Activated CD8-positive, alpha-beta T cell treated with anti-CD3 and anti-CD28 coated beads for 36 hours (primary cell): ENCODE results near the gene TTYH3. TPM values are rescaled to one million over a fixed set of nuclear protein-coding genes. Genes with fewer than 3 reads are reported as not detected.

Experiments
- ATAC-seq: fragments of 200-7000 bp; cut with Tn5 transposase; one replicate; pipeline ENCODE4 v1.10.0; 2021; ENCODE audit warnings: mild to moderate bottlenecking, moderate library complexity
- CTCF ChIA-PET: fragments of 350-600 bp; sonication (Branson Sonifier 250); formaldehyde crosslinking; loops from one replicate; lab custom pipeline; 2021; ENCODE audit warnings: antibody characterized with exemption; lab: Charles Lee
- POLR2A ChIA-PET: fragments of 350-600 bp; sonication (Branson Sonifier 250); formaldehyde crosslinking; loops from one replicate; lab custom pipeline; 2021; ENCODE audit warnings: antibody characterized with exemption; lab: Charles Lee
- DNase-seq: peaks from one replicate; pipeline ENCODE4 v3.0.0-alpha.2; 2020
- H3K27ac Mint-ChIP-seq: one replicate; pipeline ENCODE4 v1.8.0; 2021; ENCODE audit warnings: mild to moderate bottlenecking, mixed read lengths
- H3K27me3 Mint-ChIP-seq: one replicate; pipeline ENCODE4 v1.8.0; 2021; ENCODE audit warnings: mixed read lengths
- H3K36me3 Mint-ChIP-seq: one replicate; pipeline ENCODE4 v1.8.0; 2021; ENCODE audit warnings: low read depth, mixed read lengths
- H3K4me1 Mint-ChIP-seq: one replicate; pipeline ENCODE4 v1.8.0; 2021; ENCODE audit warnings: low read depth, mixed read lengths
- H3K4me3 Mint-ChIP-seq: one replicate; pipeline ENCODE4 v1.8.0; 2021; ENCODE audit warnings: mild to moderate bottlenecking, moderate library complexity, mixed read lengths
- H3K9me3 Mint-ChIP-seq: one replicate; pipeline ENCODE4 v1.8.0; 2021; ENCODE audit warnings: mixed read lengths
- CTCF ChIP-seq: fragments of 200-600 bp; IDR thresholded peaks from one replicate; pipeline ENCODE4 v1.8.0; 2022; ENCODE audit warnings: antibody characterized with exemption, mild to moderate bottlenecking
- intact Hi-C: fragments of 100-400 bp; cut with micrococcal nuclease; formaldehyde crosslinking; loops from one replicate; pipeline ENCODE4 v1.10.0; 2022
- total RNA-seq, 2 experiments: library from RNA; stranded (reverse); gene quantifications; one replicate each; pipeline ENCODE4 v1.2.3, GENCODE V29; 2021

Gene TTYH3
- total RNA-seq, 2 experiments from 2014 or later: 30.3 to 32.3 TPM

- no peak overlapping the region for H3K4me3 Mint-ChIP-seq
- ChIA-PET CTCF (no interaction called here), POLR2A (no interaction called here)
- ATAC-seq (no peak), DNase-seq (no peak)
- H3K27me3 Mint-ChIP-seq: no peaks in the 10 kb centered on the region
- H3K36me3 Mint-ChIP-seq: no peaks in the 10 kb centered on the region
- H3K27ac Mint-ChIP-seq: no peak overlapping the region
- H3K9me3 Mint-ChIP-seq: no peaks in the 10 kb centered on the region
- intact Hi-C loops: no loop called here
- no peak for TF ChIP-seq CTCF
- no peaks in the 10 kb centered on the region for H3K4me1 Mint-ChIP-seq
Observed at GRCh38 chr7:2617325-2617905, 14.4 kb upstream of the TTYH3 start.

GRCh38 chr7:2619116-2619515 lies 12.7 kb upstream of the TTYH3 start:
- H3K36me3 Mint-ChIP-seq: no peaks in the 10 kb centered on the region
- ChIA-PET POLR2A (interaction anchor here (1.2 kb wide), 1 partner anchor 14 kb away, joined by 5 read pairs; no protein-coding TSS in a partner anchor), CTCF (interaction anchor here (1.0 to 1.4 kb wide), 2 partner anchors 10 to 135 kb away, joined by 3 to 6 read pairs; no protein-coding TSS in a partner anchor)
- no peak overlapping the region for H3K4me3 Mint-ChIP-seq
- no peaks in the 10 kb centered on the region for H3K27me3 Mint-ChIP-seq
- no peaks in the 10 kb centered on the region for H3K9me3 Mint-ChIP-seq
- no peaks in the 10 kb centered on the region for H3K4me1 Mint-ChIP-seq
- ATAC-seq (no peak), DNase-seq (no peak)
- no peak for TF ChIP-seq CTCF
- no peak overlapping the region for H3K27ac Mint-ChIP-seq
- intact Hi-C loops: no loop called here

DNA sequence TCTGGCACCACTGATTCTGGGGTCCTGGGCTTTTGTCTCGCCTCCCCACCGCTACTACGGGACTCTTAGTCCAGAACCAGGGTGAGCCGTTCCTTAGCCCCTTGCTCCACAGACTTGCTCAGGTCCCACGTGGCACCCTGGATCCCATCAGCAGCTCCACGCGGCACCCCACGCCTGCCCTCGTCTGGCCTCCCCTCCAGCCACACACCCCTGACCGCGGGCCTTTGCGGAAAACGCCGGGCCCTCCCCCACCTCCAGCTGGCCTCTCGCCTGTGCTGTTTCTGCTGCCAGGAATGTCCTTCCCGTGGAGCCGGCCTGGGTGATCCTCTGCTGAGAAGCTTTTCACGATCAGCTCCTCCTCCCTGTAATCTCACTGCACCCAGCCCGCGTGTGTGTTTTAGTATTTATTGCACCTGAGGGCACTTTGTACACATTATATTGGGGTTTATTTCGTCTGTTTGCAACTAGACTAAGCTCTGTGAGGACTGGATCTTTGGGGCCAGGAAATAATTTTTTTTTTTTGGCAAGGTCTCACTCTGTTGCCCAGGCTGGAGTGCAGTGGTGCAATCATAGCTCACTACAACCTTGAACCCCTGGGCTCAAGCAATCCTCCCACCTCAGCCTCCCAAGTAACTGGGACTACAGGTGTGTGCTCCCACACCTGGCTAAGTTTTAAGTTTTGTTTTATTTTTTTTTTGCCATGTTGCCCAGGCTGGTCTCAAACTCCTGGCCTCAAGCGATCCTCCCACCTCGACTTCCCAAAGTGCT lies 10.5 kb upstream of the TTYH3 start:
- ChIA-PET CTCF (no interaction called here), POLR2A (no interaction called here)
- no peak overlapping the region for H3K27ac Mint-ChIP-seq
- H3K4me3 Mint-ChIP-seq: no peak overlapping the region
- no peak for DNase-seq
- intact Hi-C loops: no loop called here
- no peaks in the 10 kb centered on the region for H3K4me1 Mint-ChIP-seq
- no peaks in the 10 kb centered on the region for H3K9me3 Mint-ChIP-seq
- no peak for ATAC-seq
- TF ChIP-seq CTCF: no peak
- no peaks in the 10 kb centered on the region for H3K27me3 Mint-ChIP-seq
- no peaks in the 10 kb centered on the region for H3K36me3 Mint-ChIP-seq

DNA sequence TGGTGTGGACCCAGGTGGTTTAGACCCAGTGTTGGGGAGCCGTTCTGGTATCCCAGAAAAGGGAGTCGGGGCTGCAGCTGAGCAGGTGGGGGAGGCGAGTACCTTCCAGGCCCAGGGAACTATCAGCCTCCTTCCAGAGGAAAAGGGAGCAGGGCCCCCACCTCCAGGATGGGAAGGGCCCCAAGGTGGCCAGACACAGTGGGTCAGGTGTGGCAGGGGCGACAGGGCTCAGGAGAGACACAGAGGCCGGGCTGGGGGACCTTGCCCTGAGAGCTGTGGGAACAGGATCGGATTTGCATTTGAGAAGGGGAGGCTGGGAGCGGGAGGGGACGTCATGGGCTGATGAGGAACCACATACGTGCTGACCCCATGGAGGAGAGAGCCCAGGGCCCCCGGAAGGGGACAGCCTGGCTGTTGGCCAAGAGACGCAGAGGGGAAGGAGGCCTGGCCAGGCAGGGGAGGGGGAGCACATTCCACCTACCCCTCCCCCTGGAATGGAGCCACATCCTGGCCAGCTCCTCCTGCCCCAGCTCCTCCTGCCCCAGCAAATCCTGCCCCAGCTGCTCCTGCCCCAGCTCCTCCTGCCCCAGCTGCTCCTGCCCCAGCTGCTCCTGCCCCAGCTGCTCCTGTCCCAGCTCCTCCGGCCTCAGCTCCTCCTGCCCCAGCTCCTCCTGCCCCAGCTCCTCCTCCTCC lies 9.7 kb upstream of the TTYH3 start:
- ATAC-seq (no peak), DNase-seq (no peak)
- Mint-ChIP-seq H3K27me3 (no peaks in the 10 kb centered on the region), H3K4me1 (no peaks in the 10 kb centered on the region), H3K4me3 (no peak overlapping the region), H3K36me3 (no peaks in the 10 kb centered on the region), H3K9me3 (no peaks in the 10 kb centered on the region), H3K27ac (no peak overlapping the region)
- no peak for TF ChIP-seq CTCF
- CTCF ChIA-PET: no interaction called here
- POLR2A ChIA-PET: no interaction called here
- intact Hi-C loops: no loop called here
